IPS DF 4.7 (cell line): ENCODE results near the gene MAP6.

Experiments
- DNase-seq: peaks from one replicate; pipeline ENCODE4 v3.0.0-alpha.2; 2013; ENCODE audit warnings: low spot score; ENCODE audit errors: extremely low read depth

The MAP6 gene

GRCh38 chr11:75667255-75667830 lies 1.5 kb downstream of the MAP6 start:
- DNase-seq, result no peak

GRCh38 chr11:75665990-75666389 lies 2.8 kb downstream of the MAP6 start:
- no peak for DNase-seq

- DNase-seq, result no peak
Measured at GRCh38 chr11:75665126-75665525, 3.7 kb downstream of the MAP6 start.

- no peak for DNase-seq
Measured at GRCh38 chr11:75664389-75664788, 4.4 kb downstream of the MAP6 start.

- DNase-seq, result no peak
Measured at GRCh38 chr11:75663808-75664207, 5.0 kb downstream of the MAP6 start.

GRCh38 chr11:75659836-75660235 lies 9.0 kb downstream of the MAP6 start:
- no peak for DNase-seq

- no peak for DNase-seq
Measured at GRCh38 chr11:75656044-75656727, 12.7 kb downstream of the MAP6 start.

GRCh38 chr11:75655605-75656004 lies 13.2 kb downstream of the MAP6 start:
- no peak for DNase-seq

GRCh38 chr11:75654314-75654713 lies 14.5 kb downstream of the MAP6 start:
- DNase-seq, result no peak

GRCh38 chr11:75653532-75653931 lies 15.3 kb downstream of the MAP6 start:
- no peak for DNase-seq

GRCh38 chr11:75652936-75653335 lies 15.9 kb downstream of the MAP6 start:
- DNase-seq, result no peak

- DNase-seq, result no peak
Measured at GRCh38 chr11:75651218-75651617, 17.6 kb downstream of the MAP6 start.

- DNase-seq, result no peak
Measured at GRCh38 chr11:75650167-75650723, 18.6 kb downstream of the MAP6 start.

- DNase-seq, result no peak
Measured at GRCh38 chr11:75644946-75645345, 23.9 kb downstream of the MAP6 start.

- no peak for DNase-seq
Measured at GRCh38 chr11:75644370-75644769, 24.5 kb downstream of the MAP6 start.

- DNase-seq, result no peak
Measured at GRCh38 chr11:75642402-75643113, 26.3 kb downstream of the MAP6 start.

GRCh38 chr11:75639762-75640181 lies 29.1 kb downstream of the MAP6 start:
- no peak for DNase-seq

GRCh38 chr11:75637998-75638397 lies 30.8 kb downstream of the MAP6 start:
- DNase-seq, result no peak

GRCh38 chr11:75635066-75635862 lies 33.6 kb downstream of the MAP6 start:
- no peak for DNase-seq

GRCh38 chr11:75633409-75634066 lies 35.3 kb downstream of the MAP6 start:
- no peak for DNase-seq

GRCh38 chr11:75632962-75633361 lies 35.9 kb downstream of the MAP6 start:
- no peak for DNase-seq
